Transverse colon (tissue), 4 donors: ENCODE results near the gene UVRAG.

Experiments
- EP300 ChIP-seq: sonication (generic); formaldehyde crosslinking; IDR thresholded peaks from one replicate; pipeline ENCODE4 v1.6.1; 2017; ENCODE audit warnings: antibody characterized with exemption, low read depth
- POLR2A ChIP-seq: fragments of 450-650 bp; IDR thresholded peaks from one replicate; pipeline ENCODE4 v1.6.1; 2016; ENCODE audit warnings: antibody characterized with exemption, mild to moderate bottlenecking, moderate library complexity
- POLR2AphosphoS5 ChIP-seq, 3 donors: sonication (generic); formaldehyde crosslinking; IDR thresholded peaks; one replicate each; pipeline ENCODE4 v1.6.1; 2016; ENCODE audit warnings: antibody characterized with exemption in 3 of 3
- TF ChIP-seq, protein P1 (sequence below), 5 experiments: fragments of 200-600 bp in 3 of 5; fragments of 450-650 bp in 2 of 5; sonication (generic) in 3 of 5; IDR thresholded peaks; 1 replicate in 2 of 5; 2 replicates in 3 of 5; pipeline ENCODE4 v1.5.1; 2016 to 2017; ENCODE audit warnings: antibody characterized with exemption in 5 of 5, inconsistent platforms in 3 of 5, mild to moderate bottlenecking in 2 of 5, moderate library complexity in 1 of 5

DNA sequence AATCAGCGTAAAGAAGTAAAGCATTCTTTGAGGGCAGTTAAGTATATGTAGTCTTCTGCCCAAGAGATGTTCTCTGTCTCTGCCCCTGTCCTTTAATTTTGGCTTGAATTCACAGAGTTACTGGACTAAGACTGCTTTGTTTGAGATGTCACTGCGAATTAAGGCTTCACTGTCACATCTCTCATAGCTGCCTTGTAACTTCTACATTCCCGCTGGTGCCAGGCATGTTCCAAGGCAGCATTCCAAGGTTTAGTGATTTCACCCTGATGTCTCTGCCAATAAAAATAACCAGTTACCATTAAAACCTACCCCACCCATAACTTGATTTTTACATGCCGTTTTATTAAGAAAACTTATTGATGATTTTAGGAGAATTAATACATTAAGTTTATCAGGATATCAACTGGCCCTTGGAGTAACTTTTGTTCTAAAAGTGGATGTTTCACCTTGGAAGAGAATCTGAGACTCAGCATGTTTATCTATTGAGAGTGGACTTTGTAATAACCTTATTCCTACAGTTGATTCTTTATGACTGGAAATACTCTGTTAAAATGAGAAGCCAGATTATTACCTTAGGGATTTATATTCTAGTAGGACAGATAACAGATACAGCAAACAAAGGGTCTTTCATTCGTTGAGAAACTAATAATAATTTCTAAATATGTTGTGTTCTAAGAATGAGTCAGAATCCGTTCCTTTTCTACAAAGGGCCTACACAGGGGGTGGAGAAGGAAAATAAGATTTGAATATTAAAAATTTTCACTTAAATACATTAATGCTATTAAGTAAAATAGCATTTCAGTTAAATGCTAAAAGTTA, 110.2 kb downstream of the UVRAG start:
- TF ChIP-seq EP300 (no peak), POLR2A (no peak), POLR2AphosphoS5 (IDR thresholded peaks at IDR 0.05) (no peak)
- TF ChIP-seq, protein P1, sequence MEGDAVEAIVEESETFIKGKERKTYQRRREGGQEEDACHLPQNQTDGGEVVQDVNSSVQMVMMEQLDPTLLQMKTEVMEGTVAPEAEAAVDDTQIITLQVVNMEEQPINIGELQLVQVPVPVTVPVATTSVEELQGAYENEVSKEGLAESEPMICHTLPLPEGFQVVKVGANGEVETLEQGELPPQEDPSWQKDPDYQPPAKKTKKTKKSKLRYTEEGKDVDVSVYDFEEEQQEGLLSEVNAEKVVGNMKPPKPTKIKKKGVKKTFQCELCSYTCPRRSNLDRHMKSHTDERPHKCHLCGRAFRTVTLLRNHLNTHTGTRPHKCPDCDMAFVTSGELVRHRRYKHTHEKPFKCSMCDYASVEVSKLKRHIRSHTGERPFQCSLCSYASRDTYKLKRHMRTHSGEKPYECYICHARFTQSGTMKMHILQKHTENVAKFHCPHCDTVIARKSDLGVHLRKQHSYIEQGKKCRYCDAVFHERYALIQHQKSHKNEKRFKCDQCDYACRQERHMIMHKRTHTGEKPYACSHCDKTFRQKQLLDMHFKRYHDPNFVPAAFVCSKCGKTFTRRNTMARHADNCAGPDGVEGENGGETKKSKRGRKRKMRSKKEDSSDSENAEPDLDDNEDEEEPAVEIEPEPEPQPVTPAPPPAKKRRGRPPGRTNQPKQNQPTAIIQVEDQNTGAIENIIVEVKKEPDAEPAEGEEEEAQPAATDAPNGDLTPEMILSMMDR (IDR thresholded peaks at IDR 0.05), result no peak
